ENCODE results near the gene MT1B. TPM values are rescaled to one million over a fixed set of nuclear protein-coding genes. Genes with fewer than 3 reads are reported as not detected.

MT1B gene
- total and polyA plus RNA-seq, 2 of the 13 experiments (the other 11 are each of a cell fraction or from before 2014, with no cell fraction given), result 0.89 TPM; not detected in 1

DNA sequence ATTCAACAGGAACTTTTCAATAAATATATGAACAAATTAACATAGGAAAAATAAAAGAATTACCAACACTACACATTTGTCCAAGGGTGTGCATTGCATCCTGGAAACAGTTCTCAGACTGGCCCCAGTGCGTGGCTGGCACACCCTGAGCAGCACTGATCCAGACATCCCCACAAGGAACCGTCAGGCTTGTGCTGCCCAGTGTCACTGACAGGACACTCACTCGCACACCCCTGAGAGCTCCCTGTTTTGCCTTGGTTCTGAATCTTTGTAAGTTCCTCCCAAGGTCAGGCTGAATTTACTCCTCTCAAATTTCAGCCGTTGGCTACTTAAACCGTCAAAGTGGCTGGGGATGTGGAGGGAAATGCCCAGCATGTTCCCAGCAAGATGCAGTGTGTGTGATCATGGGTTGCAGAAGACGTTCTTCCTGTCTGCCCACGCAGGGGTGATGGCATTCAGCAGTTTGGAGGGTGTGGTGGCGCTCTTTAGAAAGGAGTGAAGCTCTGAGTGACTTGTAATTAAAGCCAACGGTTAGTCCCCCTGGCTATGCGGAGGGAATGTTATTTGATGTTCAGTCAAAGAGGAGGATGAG, 41.6 kb upstream of the MT1B start (continued):
- TF ChIP-seq AHDC1 (CRISPR knock-in tag; IDR thresholded peaks at IDR 0.05; ENCODE audit: borderline replicate concordance), result no peak
- TF ChIP-seq, protein P1, sequence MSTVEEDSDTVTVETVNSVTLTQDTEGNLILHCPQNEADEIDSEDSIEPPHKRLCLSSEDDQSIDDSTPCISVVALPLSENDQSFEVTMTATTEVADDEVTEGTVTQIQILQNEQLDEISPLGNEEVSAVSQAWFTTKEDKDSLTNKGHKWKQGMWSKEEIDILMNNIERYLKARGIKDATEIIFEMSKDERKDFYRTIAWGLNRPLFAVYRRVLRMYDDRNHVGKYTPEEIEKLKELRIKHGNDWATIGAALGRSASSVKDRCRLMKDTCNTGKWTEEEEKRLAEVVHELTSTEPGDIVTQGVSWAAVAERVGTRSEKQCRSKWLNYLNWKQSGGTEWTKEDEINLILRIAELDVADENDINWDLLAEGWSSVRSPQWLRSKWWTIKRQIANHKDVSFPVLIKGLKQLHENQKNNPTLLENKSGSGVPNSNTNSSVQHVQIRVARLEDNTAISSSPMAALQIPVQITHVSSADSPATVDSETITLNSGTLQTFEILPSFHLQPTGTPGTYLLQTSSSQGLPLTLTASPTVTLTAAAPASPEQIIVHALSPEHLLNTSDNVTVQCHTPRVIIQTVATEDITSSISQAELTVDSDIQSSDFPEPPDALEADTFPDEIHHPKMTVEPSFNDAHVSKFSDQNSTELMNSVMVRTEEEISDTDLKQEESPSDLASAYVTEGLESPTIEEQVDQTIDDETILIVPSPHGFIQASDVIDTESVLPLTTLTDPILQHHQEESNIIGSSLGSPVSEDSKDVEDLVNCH (CRISPR knock-in tag; IDR thresholded peaks at IDR 0.05), result 0 out of 2 replicates have a peak, but pooled peaks have one; percentile 31
- TF ChIP-seq, protein P2, sequence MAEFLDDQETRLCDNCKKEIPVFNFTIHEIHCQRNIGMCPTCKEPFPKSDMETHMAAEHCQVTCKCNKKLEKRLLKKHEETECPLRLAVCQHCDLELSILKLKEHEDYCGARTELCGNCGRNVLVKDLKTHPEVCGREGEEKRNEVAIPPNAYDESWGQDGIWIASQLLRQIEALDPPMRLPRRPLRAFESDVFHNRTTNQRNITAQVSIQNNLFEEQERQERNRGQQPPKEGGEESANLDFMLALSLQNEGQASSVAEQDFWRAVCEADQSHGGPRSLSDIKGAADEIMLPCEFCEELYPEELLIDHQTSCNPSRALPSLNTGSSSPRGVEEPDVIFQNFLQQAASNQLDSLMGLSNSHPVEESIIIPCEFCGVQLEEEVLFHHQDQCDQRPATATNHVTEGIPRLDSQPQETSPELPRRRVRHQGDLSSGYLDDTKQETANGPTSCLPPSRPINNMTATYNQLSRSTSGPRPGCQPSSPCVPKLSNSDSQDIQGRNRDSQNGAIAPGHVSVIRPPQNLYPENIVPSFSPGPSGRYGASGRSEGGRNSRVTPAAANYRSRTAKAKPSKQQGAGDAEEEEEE (CRISPR knock-in tag; IDR thresholded peaks at IDR 0.05; ENCODE audit: borderline replicate concordance), result 0 out of 2 replicates have a peak, but pooled peaks have one; percentile 34
- peak; percentile 53; the same call in 1 of the 2 replicates for TF ChIP-seq HNF1B (CRISPR knock-in tag; IDR thresholded peaks at IDR 0.05)
- TF ChIP-seq YY1 (IDR thresholded peaks at IDR 0.05; ENCODE audit: insufficient read depth, insufficient replicate concordance, low read depth, low read length), result no peak
- TF ChIP-seq ATF3 (CRISPR knock-in tag; IDR thresholded peaks at IDR 0.05), result no peak
- TF ChIP-seq, protein P3, sequence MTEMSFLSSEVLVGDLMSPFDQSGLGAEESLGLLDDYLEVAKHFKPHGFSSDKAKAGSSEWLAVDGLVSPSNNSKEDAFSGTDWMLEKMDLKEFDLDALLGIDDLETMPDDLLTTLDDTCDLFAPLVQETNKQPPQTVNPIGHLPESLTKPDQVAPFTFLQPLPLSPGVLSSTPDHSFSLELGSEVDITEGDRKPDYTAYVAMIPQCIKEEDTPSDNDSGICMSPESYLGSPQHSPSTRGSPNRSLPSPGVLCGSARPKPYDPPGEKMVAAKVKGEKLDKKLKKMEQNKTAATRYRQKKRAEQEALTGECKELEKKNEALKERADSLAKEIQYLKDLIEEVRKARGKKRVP (CRISPR knock-in tag; IDR thresholded peaks at IDR 0.05), result 0 out of 4 replicates have a peak, but pooled peaks of 1 of the 2 experiments have one; percentile 22
- TF ChIP-seq SSRP1 (CRISPR knock-in tag; IDR thresholded peaks at IDR 0.05), result 0 out of 2 replicates have a peak, but pooled peaks have one; percentile 26
- TF ChIP-seq ARNTL (CRISPR knock-in tag; IDR thresholded peaks at IDR 0.05), result 0 out of 2 replicates have a peak, but pooled peaks have one; percentile 33
- no peak for TF ChIP-seq GZF1 (CRISPR knock-in tag; IDR thresholded peaks at IDR 0.05)
- peak; percentile 29; the same call in 1 of the 2 replicates for TF ChIP-seq GFI1 (CRISPR knock-in tag; IDR thresholded peaks at IDR 0.05; ENCODE audit: borderline replicate concordance)
- no peak for TF ChIP-seq MATR3 (CRISPR knock-in tag; IDR thresholded peaks at IDR 0.05)
- no peak for TF ChIP-seq RBM22 (optimal IDR thresholded peaks at IDR 0.05; ENCODE audit: low read length)
